ENCODE measurements around the gene CDK2AP2.

GRCh38 chr11:67458266-67458665 is 49.7 kb downstream of the CDK2AP2 start:
- TF ChIP-seq HCFC1 (IDR thresholded peaks at IDR 0.05; ENCODE audit: low read length) = no peak
- no peak for TF ChIP-seq BHLHE40 (IDR thresholded peaks at IDR 0.05; ENCODE audit: borderline replicate concordance in 1 of 2, low read depth in 2 of 2, low read length in 1 of 2)
- no peak for TF ChIP-seq EZH2 (IDR thresholded peaks at IDR 0.05; ENCODE audit: borderline replicate concordance, control insufficient read depth, low read depth, low read length)
- no peak for TF ChIP-seq CEBPB (IDR thresholded peaks at IDR 0.05; ENCODE audit: borderline replicate concordance in 1 of 2, low read depth in 2 of 2, low read length in 2 of 2)
- TF ChIP-seq TAF1 (IDR thresholded peaks at IDR 0.05; ENCODE audit: borderline replicate concordance, low read depth, low read length) = no peak
- no peak for TF ChIP-seq ZNF274 (IDR thresholded peaks at IDR 0.05; ENCODE audit: insufficient read depth, insufficient read length)
- TF ChIP-seq POLR2AphosphoS5 (IDR thresholded peaks at IDR 0.05; ENCODE audit: low read length) = no peak
- TF ChIP-seq, protein P1, sequence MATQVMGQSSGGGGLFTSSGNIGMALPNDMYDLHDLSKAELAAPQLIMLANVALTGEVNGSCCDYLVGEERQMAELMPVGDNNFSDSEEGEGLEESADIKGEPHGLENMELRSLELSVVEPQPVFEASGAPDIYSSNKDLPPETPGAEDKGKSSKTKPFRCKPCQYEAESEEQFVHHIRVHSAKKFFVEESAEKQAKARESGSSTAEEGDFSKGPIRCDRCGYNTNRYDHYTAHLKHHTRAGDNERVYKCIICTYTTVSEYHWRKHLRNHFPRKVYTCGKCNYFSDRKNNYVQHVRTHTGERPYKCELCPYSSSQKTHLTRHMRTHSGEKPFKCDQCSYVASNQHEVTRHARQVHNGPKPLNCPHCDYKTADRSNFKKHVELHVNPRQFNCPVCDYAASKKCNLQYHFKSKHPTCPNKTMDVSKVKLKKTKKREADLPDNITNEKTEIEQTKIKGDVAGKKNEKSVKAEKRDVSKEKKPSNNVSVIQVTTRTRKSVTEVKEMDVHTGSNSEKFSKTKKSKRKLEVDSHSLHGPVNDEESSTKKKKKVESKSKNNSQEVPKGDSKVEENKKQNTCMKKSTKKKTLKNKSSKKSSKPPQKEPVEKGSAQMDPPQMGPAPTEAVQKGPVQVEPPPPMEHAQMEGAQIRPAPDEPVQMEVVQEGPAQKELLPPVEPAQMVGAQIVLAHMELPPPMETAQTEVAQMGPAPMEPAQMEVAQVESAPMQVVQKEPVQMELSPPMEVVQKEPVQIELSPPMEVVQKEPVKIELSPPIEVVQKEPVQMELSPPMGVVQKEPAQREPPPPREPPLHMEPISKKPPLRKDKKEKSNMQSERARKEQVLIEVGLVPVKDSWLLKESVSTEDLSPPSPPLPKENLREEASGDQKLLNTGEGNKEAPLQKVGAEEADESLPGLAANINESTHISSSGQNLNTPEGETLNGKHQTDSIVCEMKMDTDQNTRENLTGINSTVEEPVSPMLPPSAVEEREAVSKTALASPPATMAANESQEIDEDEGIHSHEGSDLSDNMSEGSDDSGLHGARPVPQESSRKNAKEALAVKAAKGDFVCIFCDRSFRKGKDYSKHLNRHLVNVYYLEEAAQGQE (IDR thresholded peaks at IDR 0.05; ENCODE audit: low read depth, low read length) = no peak
- TF ChIP-seq NFYB (IDR thresholded peaks at IDR 0.05; ENCODE audit: insufficient read depth, low read depth, low read length) = no peak
- TF ChIP-seq, protein P2, sequence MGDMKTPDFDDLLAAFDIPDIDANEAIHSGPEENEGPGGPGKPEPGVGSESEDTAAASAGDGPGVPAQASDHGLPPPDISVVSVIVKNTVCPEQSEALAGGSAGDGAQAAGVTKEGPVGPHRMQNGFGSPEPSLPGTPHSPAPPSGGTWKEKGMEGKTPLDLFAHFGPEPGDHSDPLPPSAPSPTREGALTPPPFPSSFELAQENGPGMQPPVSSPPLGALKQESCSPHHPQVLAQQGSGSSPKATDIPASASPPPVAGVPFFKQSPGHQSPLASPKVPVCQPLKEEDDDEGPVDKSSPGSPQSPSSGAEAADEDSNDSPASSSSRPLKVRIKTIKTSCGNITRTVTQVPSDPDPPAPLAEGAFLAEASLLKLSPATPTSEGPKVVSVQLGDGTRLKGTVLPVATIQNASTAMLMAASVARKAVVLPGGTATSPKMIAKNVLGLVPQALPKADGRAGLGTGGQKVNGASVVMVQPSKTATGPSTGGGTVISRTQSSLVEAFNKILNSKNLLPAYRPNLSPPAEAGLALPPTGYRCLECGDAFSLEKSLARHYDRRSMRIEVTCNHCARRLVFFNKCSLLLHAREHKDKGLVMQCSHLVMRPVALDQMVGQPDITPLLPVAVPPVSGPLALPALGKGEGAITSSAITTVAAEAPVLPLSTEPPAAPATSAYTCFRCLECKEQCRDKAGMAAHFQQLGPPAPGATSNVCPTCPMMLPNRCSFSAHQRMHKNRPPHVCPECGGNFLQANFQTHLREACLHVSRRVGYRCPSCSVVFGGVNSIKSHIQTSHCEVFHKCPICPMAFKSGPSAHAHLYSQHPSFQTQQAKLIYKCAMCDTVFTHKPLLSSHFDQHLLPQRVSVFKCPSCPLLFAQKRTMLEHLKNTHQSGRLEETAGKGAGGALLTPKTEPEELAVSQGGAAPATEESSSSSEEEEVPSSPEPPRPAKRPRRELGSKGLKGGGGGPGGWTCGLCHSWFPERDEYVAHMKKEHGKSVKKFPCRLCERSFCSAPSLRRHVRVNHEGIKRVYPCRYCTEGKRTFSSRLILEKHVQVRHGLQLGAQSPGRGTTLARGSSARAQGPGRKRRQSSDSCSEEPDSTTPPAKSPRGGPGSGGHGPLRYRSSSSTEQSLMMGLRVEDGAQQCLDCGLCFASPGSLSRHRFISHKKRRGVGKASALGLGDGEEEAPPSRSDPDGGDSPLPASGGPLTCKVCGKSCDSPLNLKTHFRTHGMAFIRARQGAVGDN (IDR thresholded peaks at IDR 0.05) = no peak
- TF ChIP-seq PRDM15 (CRISPR knock-in tag; IDR thresholded peaks at IDR 0.05) = no peak

Measured in GM12878 (cell line).